SH-SY5Y (cell line): ENCODE results near the gene NKX1-2.

Source experiments
- GATA2 ChIP-seq: IDR thresholded peaks from 2 replicates; pipeline ENCODE4 v1.6.1; 2011; ENCODE audit warnings: mild to moderate bottlenecking, low read depth, low read length
- GATA3 ChIP-seq: IDR thresholded peaks from 2 replicates; pipeline ENCODE4 v1.6.1; 2011; ENCODE audit warnings: low read depth, mild to moderate bottlenecking, low read length, moderate library complexity

DNA sequence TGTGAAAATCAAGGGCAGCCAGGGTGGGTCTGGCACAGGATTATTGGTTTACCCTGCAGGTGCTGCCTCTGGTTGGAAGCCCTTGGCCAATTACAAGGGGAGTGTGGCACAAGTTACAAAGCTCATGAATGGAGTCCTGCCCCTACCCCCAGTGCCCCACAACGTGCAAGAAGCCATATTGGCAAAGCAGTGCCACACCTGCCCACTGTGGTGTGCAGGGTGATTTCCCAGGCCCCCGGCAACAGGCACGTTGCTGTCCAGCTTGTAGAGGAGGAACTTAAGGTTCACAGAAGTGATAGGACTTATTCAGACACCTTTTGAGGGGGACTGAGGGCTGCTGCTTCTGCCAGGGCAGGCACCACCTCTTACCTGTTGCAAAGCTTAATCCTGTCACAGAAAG, 23.2 kb upstream of the NKX1-2 start:
- TF ChIP-seq GATA2, result no peak
- TF ChIP-seq GATA3, result no peak
